IPS-11a (cell line): Measurements from ENCODE around the gene NFATC2.

Source experiments
- H3K4me3 ChIP-seq: one replicate; pipeline ENCODE4 v1.5.1; 2013; ENCODE audit warnings: low read depth, low read length, control low read depth

The NFATC2 gene

GRCh38 chr20:51340451-51340840, 202.1 kb downstream of the NFATC2 start:
- no peak overlapping the region for H3K4me3 ChIP-seq

GRCh38 chr20:51339721-51340450, 202.6 kb downstream of the NFATC2 start:
- no peak overlapping the region for H3K4me3 ChIP-seq

GRCh38 chr20:51338692-51339440, 203.7 kb downstream of the NFATC2 start:
- H3K4me3 ChIP-seq: no peak overlapping the region

- H3K4me3 ChIP-seq: no peak overlapping the region
Observed at GRCh38 chr20:51337126-51337805, 205.3 kb downstream of the NFATC2 start.
